DND-41 (cell line): ENCODE data around the gene TIE1.

Experiments used
- ATAC-seq: fragments of 200-7000 bp; cut with Tn5 transposase; 3 replicates; pipeline ENCODE4 v1.9.1; 2021; ENCODE audit warnings: low read depth; ENCODE audit not compliant: insufficient read depth
- DNase-seq: peaks from one replicate; pipeline ENCODE4 v3.0.0-alpha.2; 2020
- H2AFZ ChIP-seq: 2 replicates; pipeline ENCODE4 v1.6.0; 2012; ENCODE audit warnings: low read depth, low read length
- H3K27ac ChIP-seq: 2 replicates; pipeline ENCODE4 v1.5.1; 2012; ENCODE audit warnings: low read length, inconsistent platforms
- H3K27me3 ChIP-seq: fragments of 200-600 bp; sonication (generic); 2 replicates; pipeline ENCODE4 v1.6.0; 2012; ENCODE audit warnings: low read length, mild to moderate bottlenecking, inconsistent platforms; ENCODE audit not compliant: insufficient read depth, poor library complexity
- H3K36me3 ChIP-seq: 2 replicates; pipeline ENCODE4 v1.5.1; 2012; ENCODE audit warnings: low read length, inconsistent platforms; ENCODE audit not compliant: insufficient read depth
- H3K4me1 ChIP-seq: 2 replicates; pipeline ENCODE4 v1.5.1; 2012; ENCODE audit warnings: mild to moderate bottlenecking, low read length; ENCODE audit not compliant: insufficient read depth
- H3K4me2 ChIP-seq: 2 replicates; pipeline ENCODE4 v1.6.0; 2012; ENCODE audit warnings: mild to moderate bottlenecking, moderate library complexity, low read length, inconsistent platforms; ENCODE audit not compliant: insufficient read depth
- H3K4me3 ChIP-seq, 2 experiments: fragments of 200-600 bp in 1 of 2; shearing (Covaris generic) in 1 of 2; 2 replicates each; pipeline ENCODE4 v1.5.1; 2012 to 2016; ENCODE audit warnings: inconsistent platforms in 2 of 2, low read length in 2 of 2, mild to moderate bottlenecking in 2 of 2, low read depth in 1 of 2, moderate library complexity in 1 of 2
- H3K79me2 ChIP-seq: 2 replicates; pipeline ENCODE4 v1.6.0; 2012; ENCODE audit warnings: low read length, inconsistent platforms; ENCODE audit not compliant: insufficient read depth
- H3K9ac ChIP-seq: 2 replicates; pipeline ENCODE4 v1.6.0; 2012; ENCODE audit warnings: low read depth, mild to moderate bottlenecking, inconsistent platforms, low read length, moderate library complexity
- H3K9me3 ChIP-seq: 2 replicates; pipeline ENCODE4 v1.5.1; 2012; ENCODE audit warnings: low read length, moderate library complexity, mild to moderate bottlenecking, inconsistent platforms; ENCODE audit not compliant: insufficient read depth, severe bottlenecking
- H4K20me1 ChIP-seq: 2 replicates; pipeline ENCODE4 v1.6.0; 2012; ENCODE audit warnings: low read length; ENCODE audit not compliant: insufficient read depth
- EZH2 ChIP-seq: IDR thresholded peaks from 3 replicates; pipeline ENCODE4 v1.6.1; 2012; ENCODE audit warnings: borderline replicate concordance, low read depth, mild to moderate bottlenecking, moderate library complexity, low read length, inconsistent platforms; ENCODE audit not compliant: severe bottlenecking
- TF ChIP-seq, protein P1 (sequence below): IDR thresholded peaks from 2 replicates; pipeline ENCODE4 v1.5.1; 2012; ENCODE audit warnings: borderline replicate concordance, low read length, moderate library complexity, mild to moderate bottlenecking; ENCODE audit not compliant: poor library complexity, severe bottlenecking; ENCODE audit errors: extremely low read depth

The TIE1 gene

DNA sequence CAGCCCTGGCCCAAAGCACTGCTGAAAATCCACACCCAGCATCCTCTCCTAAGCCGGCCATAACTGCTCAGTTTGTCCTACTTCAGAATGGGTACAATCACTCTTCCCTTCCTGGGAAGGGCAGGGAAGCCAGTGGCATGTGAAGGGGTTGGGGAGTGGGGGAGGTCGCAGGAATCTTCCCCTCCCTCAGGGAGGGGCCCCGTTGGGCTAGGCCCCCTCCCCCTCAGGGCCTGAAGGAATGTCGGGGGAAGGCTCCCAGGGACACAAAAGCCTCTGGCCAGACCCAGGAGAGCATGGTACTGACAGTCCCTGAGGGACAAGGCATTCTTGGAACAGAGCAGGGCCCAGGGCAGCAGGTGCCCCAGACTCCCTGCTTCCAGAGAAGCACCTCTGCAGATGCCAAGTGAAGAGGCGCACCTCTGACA lies 65.8 kb downstream of the TIE1 start:
- peak overlapping the region; percentile 96 for H3K4me2 ChIP-seq
- no peak for ATAC-seq
- H3K9ac ChIP-seq = peak overlapping the region; percentile 77
- H2AFZ ChIP-seq = no peak overlapping the region
- TF ChIP-seq, protein P1, sequence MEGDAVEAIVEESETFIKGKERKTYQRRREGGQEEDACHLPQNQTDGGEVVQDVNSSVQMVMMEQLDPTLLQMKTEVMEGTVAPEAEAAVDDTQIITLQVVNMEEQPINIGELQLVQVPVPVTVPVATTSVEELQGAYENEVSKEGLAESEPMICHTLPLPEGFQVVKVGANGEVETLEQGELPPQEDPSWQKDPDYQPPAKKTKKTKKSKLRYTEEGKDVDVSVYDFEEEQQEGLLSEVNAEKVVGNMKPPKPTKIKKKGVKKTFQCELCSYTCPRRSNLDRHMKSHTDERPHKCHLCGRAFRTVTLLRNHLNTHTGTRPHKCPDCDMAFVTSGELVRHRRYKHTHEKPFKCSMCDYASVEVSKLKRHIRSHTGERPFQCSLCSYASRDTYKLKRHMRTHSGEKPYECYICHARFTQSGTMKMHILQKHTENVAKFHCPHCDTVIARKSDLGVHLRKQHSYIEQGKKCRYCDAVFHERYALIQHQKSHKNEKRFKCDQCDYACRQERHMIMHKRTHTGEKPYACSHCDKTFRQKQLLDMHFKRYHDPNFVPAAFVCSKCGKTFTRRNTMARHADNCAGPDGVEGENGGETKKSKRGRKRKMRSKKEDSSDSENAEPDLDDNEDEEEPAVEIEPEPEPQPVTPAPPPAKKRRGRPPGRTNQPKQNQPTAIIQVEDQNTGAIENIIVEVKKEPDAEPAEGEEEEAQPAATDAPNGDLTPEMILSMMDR = no peak
- no peak for TF ChIP-seq EZH2
- DNase-seq = no peak
- H3K4me1 ChIP-seq = peaks cover 32% of the 10 kb centered on the region
- no peaks in the 10 kb centered on the region for H3K27me3 ChIP-seq
- H3K4me3 ChIP-seq = peak overlapping the region; percentile 82 to 87; a peak in 3 of 4 replicates
- H3K27ac ChIP-seq = peak overlapping the region; percentile 90
- H3K79me2 ChIP-seq = peaks cover 42% of the 10 kb centered on the region
- peaks cover 45% of the 10 kb centered on the region for H3K36me3 ChIP-seq
- H3K9me3 ChIP-seq = no peaks in the 10 kb centered on the region
- peaks cover 6% of the 10 kb centered on the region; the same call in 1 of the 2 replicates for H4K20me1 ChIP-seq

DNA sequence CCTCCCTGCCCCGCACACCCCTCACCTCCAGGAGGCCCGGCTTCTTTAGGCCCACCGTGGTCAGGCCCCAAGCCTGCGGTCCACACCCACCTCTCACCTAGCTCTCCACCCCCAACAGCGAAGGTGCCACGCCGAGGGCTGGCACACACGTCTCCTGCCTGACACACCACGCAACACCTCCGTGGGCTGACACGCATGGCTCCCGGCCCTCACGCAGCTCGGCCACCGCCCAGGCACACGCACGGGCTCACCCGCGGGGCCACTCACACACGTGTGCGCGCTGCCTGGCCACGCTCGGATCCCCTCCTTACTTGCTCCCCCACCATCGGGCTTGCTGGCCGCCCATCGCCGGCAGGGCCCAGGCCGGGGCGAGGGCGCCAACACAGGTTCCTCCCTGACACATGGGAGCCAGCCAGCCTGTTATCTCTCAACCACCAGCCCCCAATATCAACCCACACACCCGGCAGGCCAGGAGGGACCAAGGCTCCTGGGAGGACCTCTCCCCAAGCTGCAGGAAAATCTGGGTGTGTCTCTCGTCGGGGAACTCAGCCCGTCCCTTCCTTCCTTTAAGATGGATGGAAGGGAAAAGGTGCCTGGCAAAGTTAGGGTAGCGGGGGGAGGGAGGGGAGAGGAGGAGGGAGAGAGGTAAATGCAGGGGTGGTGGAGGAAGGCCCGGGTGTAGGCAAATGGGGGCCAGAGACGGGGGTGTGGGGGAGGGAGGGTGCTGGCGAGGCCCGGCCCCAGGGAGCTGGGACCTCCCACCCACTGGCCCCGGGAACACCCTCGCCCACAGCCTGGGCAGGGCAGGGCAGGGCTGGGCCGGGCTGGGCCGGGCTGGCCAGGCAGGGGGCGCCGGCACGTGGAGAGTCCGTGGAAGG lies 66.5 kb downstream of the TIE1 start:
- TF ChIP-seq, protein P1 = no peak
- no peak for TF ChIP-seq EZH2
- peak; percentile 62 for ATAC-seq
- peaks cover 26% of the 10 kb centered on the region for H3K4me1 ChIP-seq
- peaks cover 4% of the 10 kb centered on the region; the same call in 1 of the 2 replicates for H4K20me1 ChIP-seq
- peak overlapping the region; percentile 96 for H3K4me2 ChIP-seq
- peaks cover 38% of the 10 kb centered on the region for H3K36me3 ChIP-seq
- peak overlapping the region; percentile 67 for H2AFZ ChIP-seq
- peak overlapping the region; percentile 77 for H3K9ac ChIP-seq
- peak overlapping the region; percentile 82 to 87 for H3K4me3 ChIP-seq
- H3K9me3 ChIP-seq = no peaks in the 10 kb centered on the region
- peak; percentile 60 for DNase-seq
- H3K27me3 ChIP-seq = no peaks in the 10 kb centered on the region
- H3K79me2 ChIP-seq = peaks cover 37% of the 10 kb centered on the region
- peak overlapping the region; percentile 90 for H3K27ac ChIP-seq

DNA sequence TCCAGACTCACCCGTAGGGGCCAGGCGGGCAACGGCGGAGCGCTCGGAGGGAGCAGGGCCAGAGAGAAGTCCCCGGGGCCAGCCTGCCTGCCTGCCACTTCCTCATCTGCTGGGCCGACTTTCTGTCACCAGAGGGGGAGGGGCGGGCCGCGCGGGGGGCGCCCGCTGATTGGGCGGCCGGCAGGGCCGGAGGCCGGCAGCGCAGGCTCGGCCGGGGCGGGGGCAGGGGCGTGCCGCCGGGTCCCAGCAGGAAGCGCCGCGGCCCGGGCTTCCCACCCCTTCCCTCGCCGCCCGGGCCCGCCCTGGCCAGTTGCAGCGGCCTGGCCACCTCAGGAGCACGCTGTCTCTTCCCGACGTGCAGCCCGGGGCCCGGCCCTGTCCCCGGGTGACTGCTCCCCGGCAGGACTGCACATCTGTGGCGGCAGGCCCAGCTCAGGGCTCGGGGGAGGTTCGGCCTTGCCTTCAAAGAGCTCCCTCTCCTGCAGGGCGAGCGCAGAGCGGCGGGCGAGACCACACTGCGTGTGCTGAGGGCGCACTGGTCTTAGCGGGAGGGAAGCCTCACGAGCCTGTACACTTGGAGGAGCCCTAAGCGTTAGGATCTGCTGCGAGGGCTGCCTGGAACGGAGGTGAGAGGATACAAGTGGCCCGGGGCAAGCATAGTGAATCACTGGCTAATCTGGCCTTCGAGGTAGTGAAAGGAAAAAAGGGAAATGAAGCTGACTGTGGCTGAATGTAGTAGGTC lies 67.3 kb downstream of the TIE1 start, which contains the start of gene ELOVL1:
TSS of gene ELOVL1 (minus strand) at position 108 of the 742 bp plus-strand sequence. CDS start 2,402 bp downstream, outside the sequence.
- no peak for TF ChIP-seq EZH2
- TF ChIP-seq, protein P1 = peak; percentile 56
- Histone ChIP-seq H3K79me2 (peaks cover 37% of the 10 kb centered on the region), H3K27ac (peak within 1 kb of the TSS; percentile 90), H4K20me1 (peaks cover 4% of the 10 kb centered on the region; the same call in 1 of the 2 replicates), H3K36me3 (peaks cover 31% of the 10 kb centered on the region), H3K9me3 (no peaks in the 10 kb centered on the region), H3K4me3 (peak within 1 kb of the TSS; percentile 82 to 87), H2AFZ (peak within 1 kb of the TSS; percentile 85), H3K27me3 (no peaks in the 10 kb centered on the region), H3K9ac (peak within 1 kb of the TSS; percentile 77), H3K4me2 (peak within 1 kb of the TSS; percentile 96), H3K4me1 (peaks cover 26% of the 10 kb centered on the region)
- ATAC-seq (peak; percentile 80), DNase-seq (peak; percentile 91)
